ENCODE data around the gene DKK2.
A peak's percentile ranks its signal among the peaks of the same experiment; 100 is the strongest.

Gene DKK2

GRCh38 chr4:107066621-107067020 lies 30.5 kb upstream of the DKK2 start:
- DNase-seq (ENCODE audit: low read depth) = no peak
- TF ChIP-seq, protein P1, sequence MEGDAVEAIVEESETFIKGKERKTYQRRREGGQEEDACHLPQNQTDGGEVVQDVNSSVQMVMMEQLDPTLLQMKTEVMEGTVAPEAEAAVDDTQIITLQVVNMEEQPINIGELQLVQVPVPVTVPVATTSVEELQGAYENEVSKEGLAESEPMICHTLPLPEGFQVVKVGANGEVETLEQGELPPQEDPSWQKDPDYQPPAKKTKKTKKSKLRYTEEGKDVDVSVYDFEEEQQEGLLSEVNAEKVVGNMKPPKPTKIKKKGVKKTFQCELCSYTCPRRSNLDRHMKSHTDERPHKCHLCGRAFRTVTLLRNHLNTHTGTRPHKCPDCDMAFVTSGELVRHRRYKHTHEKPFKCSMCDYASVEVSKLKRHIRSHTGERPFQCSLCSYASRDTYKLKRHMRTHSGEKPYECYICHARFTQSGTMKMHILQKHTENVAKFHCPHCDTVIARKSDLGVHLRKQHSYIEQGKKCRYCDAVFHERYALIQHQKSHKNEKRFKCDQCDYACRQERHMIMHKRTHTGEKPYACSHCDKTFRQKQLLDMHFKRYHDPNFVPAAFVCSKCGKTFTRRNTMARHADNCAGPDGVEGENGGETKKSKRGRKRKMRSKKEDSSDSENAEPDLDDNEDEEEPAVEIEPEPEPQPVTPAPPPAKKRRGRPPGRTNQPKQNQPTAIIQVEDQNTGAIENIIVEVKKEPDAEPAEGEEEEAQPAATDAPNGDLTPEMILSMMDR (IDR thresholded peaks at IDR 0.05; ENCODE audit: insufficient read depth, low read depth, low read length, missing control alignments) = no peak
- no peak overlapping the region for H3K4me3 ChIP-seq (ENCODE audit: low read depth, low read length)

DNA sequence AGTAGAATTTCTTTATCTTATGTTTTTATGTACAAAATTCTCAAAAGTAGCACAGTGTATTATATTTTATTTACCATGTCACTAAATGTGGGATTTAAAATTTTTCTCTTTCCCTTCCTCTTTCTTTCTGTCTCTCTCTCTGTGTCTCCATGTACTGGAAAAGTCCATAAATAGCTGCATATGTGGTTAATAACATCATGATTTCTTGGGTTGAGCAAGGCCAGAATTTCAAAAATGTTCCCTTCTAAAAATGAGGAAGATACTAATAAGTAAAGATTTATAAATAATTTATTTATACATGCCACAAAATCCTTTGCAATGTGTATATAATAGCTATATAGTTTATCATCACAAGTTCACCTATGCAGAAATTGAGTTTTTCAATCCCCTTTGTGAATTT lies 29.1 kb upstream of the DKK2 start:
- no peak overlapping the region for H3K4me3 ChIP-seq (ENCODE audit: low read depth, low read length)
- TF ChIP-seq, protein P1 (IDR thresholded peaks at IDR 0.05; ENCODE audit: insufficient read depth, low read depth, low read length, missing control alignments) = no peak
- DNase-seq (ENCODE audit: low read depth) = no peak

DNA sequence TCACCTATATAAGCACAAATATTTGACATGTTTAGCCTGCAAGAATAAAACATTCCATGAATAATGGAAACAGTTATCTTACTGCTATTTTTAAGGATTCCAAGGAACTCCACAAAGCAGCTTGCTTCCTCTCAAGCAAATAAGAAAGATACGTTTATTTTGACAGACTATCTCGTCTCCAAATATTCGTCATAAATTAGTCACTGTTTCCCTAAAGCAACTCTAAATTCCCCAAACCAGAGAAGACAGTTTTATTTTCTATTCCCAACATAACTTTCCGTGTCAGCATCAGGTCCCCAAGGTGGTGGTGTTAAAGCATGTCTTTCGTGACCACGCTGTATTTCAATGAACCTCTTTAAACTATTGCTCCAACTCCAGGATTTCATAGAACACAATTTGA lies 24.3 kb upstream of the DKK2 start:
- TF ChIP-seq, protein P1 (IDR thresholded peaks at IDR 0.05; ENCODE audit: insufficient read depth, low read depth, low read length, missing control alignments) = no peak
- no peak overlapping the region for H3K4me3 ChIP-seq (ENCODE audit: low read depth, low read length)
- DNase-seq (ENCODE audit: low read depth) = no peak

DNA sequence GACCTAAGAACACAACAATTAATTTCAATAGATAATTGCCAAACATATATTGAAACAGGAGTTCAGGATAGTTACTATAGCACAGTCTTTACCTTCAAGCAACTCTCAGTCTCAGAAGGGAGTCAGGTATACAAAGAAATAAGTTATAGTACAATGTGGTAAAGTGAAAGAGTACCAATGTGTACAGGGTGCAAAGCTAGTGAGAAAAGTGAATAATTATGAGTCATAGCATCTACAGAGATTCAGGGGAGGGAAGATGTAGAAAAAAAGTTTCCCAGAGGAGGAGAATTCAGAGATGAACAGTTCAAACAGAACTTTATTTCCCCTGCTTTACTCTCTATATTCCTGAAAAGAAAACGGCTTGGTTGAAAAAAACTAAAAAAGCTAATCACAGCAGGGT lies 22.7 kb upstream of the DKK2 start:
- H3K4me3 ChIP-seq (ENCODE audit: low read depth, low read length) = no peak overlapping the region
- no peak for DNase-seq (ENCODE audit: low read depth)
- TF ChIP-seq, protein P1 (IDR thresholded peaks at IDR 0.05; ENCODE audit: insufficient read depth, low read depth, low read length, missing control alignments) = no peak

- TF ChIP-seq, protein P1 (IDR thresholded peaks at IDR 0.05; ENCODE audit: insufficient read depth, low read depth, low read length, missing control alignments) = peak; percentile 43
- peak; percentile 11 for DNase-seq (ENCODE audit: low read depth)
- H3K4me3 ChIP-seq (ENCODE audit: low read depth, low read length) = no peak overlapping the region
These were observed 14.5 kb upstream of the DKK2 start for GRCh38 chr4:107050525-107051135.

GRCh38 chr4:107046261-107046660 lies 10.1 kb upstream of the DKK2 start:
- no peak overlapping the region for H3K4me3 ChIP-seq (ENCODE audit: low read depth, low read length)
- no peak for DNase-seq (ENCODE audit: low read depth)
- TF ChIP-seq, protein P1 (IDR thresholded peaks at IDR 0.05; ENCODE audit: insufficient read depth, low read depth, low read length, missing control alignments) = no peak

- DNase-seq (ENCODE audit: low read depth) = no peak
- TF ChIP-seq, protein P1 (IDR thresholded peaks at IDR 0.05; ENCODE audit: insufficient read depth, low read depth, low read length, missing control alignments) = no peak
- H3K4me3 ChIP-seq (ENCODE audit: low read depth, low read length) = no peak overlapping the region
These were observed 8.1 kb upstream of the DKK2 start for GRCh38 chr4:107044170-107044569.

All from GM12865 (cell line).